HepG2 (cell line): ENCODE results near the gene SLC13A5. TPM values are rescaled to one million over a fixed set of nuclear protein-coding genes. Genes with fewer than 3 reads are reported as not detected.

Source experiments
- CENPX ChIP-seq: sonication (generic); formaldehyde crosslinking; IDR thresholded peaks from 2 replicates; pipeline ENCODE4 v1.9.0; 2021; ENCODE audit warnings: mild to moderate bottlenecking, missing genetic modification reagents, moderate library complexity
- ERF ChIP-seq: IDR thresholded peaks from 2 replicates; pipeline ENCODE4 v1.6.1; 2018; ENCODE audit warnings: missing biosample characterization, missing genetic modification reagents
- GLI4 ChIP-seq: sonication (generic); formaldehyde crosslinking; IDR thresholded peaks from 2 replicates; pipeline ENCODE4 v1.5.1; 2020; ENCODE audit warnings: missing genetic modification reagents, mild to moderate bottlenecking, moderate library complexity, borderline replicate concordance
- IRF2 ChIP-seq: IDR thresholded peaks from 2 replicates; pipeline ENCODE4 v1.6.1; 2018; ENCODE audit warnings: missing genetic modification reagents, missing compliant biosample characterization
- KDM3A ChIP-seq: IDR thresholded peaks from 2 replicates; pipeline ENCODE4 v1.6.1; 2018; ENCODE audit warnings: low read depth, missing compliant biosample characterization
- MLXIP ChIP-seq: sonication (generic); formaldehyde crosslinking; IDR thresholded peaks from 2 replicates; pipeline ENCODE4 v1.9.0; 2021; ENCODE audit warnings: missing genetic modification reagents, borderline replicate concordance
- NFKB2 ChIP-seq: sonication (generic); formaldehyde crosslinking; IDR thresholded peaks from 2 replicates; pipeline ENCODE4 v1.4.0; 2020; ENCODE audit warnings: missing genetic modification reagents, borderline replicate concordance
- POLR2G ChIP-seq: fragments of 200-400 bp; formaldehyde crosslinking; IDR thresholded peaks from 2 replicates; pipeline ENCODE4 v1.6.1; 2018; ENCODE audit warnings: mild to moderate bottlenecking, low read depth, low read length, moderate library complexity
- RBM22 ChIP-seq: fragments of 200-400 bp; formaldehyde crosslinking; optimal IDR thresholded peaks from 2 replicates; pipeline ENCODE3; 2017; ENCODE audit warnings: mild to moderate bottlenecking, low read length, moderate library complexity
- SALL1 ChIP-seq: sonication (generic); formaldehyde crosslinking; IDR thresholded peaks from 2 replicates; pipeline ENCODE4 v1.8.0; 2022; ENCODE audit warnings: mild to moderate bottlenecking, missing genetic modification reagents
- SAP130 ChIP-seq: IDR thresholded peaks from 2 replicates; pipeline ENCODE4 v1.6.1; 2016; ENCODE audit warnings: low read depth
- SOX13 ChIP-seq, 3 experiments: fragments of 450-650 bp in 1 of 3; sonication (generic) in 1 of 3; formaldehyde crosslinking in 1 of 3; IDR thresholded peaks in 2 of 3; conservative IDR thresholded peaks in 1 of 3; 2 replicates each; pipeline versions ENCODE4 v1.5.0 to v1.6.1; 2016 to 2020; ENCODE audit warnings: antibody characterized with exemption in 1 of 3, mild to moderate bottlenecking in 1 of 3, missing compliant biosample characterization in 1 of 3, missing genetic modification reagents in 1 of 3, moderate library complexity in 1 of 3
- STAT6 ChIP-seq: sonication (generic); formaldehyde crosslinking; IDR thresholded peaks from 2 replicates; pipeline ENCODE4 v1.4.0; 2020; ENCODE audit warnings: missing genetic modification reagents, mild to moderate bottlenecking, borderline replicate concordance
- SUZ12 ChIP-seq: fragments of 150-350 bp; IDR thresholded peaks from 2 replicates; pipeline ENCODE4 v1.6.1; 2014; ENCODE audit warnings: low read depth, low read length
- ZEB1 ChIP-seq: IDR thresholded peaks from 2 replicates; pipeline ENCODE4 v1.6.1; 2012; ENCODE audit warnings: mild to moderate bottlenecking, low read depth, inconsistent platforms; ENCODE audit not compliant: insufficient replicate concordance
- ZMAT3 ChIP-seq: sonication (generic); formaldehyde crosslinking; conservative IDR thresholded peaks from 2 replicates; pipeline ENCODE4 v1.7.0; 2021; ENCODE audit warnings: missing genetic modification reagents
- ZNF138 ChIP-seq: sonication (generic); formaldehyde crosslinking; IDR thresholded peaks from 2 replicates; pipeline ENCODE4 v1.5.0; 2020; ENCODE audit warnings: mild to moderate bottlenecking, low read depth, missing genetic modification reagents
- ZNF335 ChIP-seq: sonication (generic); formaldehyde crosslinking; IDR thresholded peaks from 2 replicates; pipeline ENCODE4 v1.4.0; 2020; ENCODE audit warnings: missing genetic modification reagents
- ZNF354B ChIP-seq: sonication (generic); formaldehyde crosslinking; IDR thresholded peaks from 2 replicates; pipeline ENCODE4 v1.8.0; 2022; ENCODE audit warnings: mild to moderate bottlenecking, missing genetic modification reagents
- ZNF501 ChIP-seq: sonication (generic); formaldehyde crosslinking; IDR thresholded peaks from 2 replicates; pipeline ENCODE4 v1.5.1; 2020; ENCODE audit warnings: mild to moderate bottlenecking, moderate library complexity, missing genetic modification reagents
- ZNF510 ChIP-seq: sonication (generic); formaldehyde crosslinking; IDR thresholded peaks from 2 replicates; pipeline ENCODE4 v1.4.0; 2020; ENCODE audit warnings: low read depth, mild to moderate bottlenecking, missing genetic modification reagents
- ZNF800 ChIP-seq: sonication (generic); formaldehyde crosslinking; IDR thresholded peaks from 2 replicates; pipeline ENCODE4 v1.4.0; 2020; ENCODE audit warnings: missing genetic modification reagents
- polyA plus RNA-seq, 8 experiments: library from polyadenylated mRNA; depleted of rRNA in 3 of 8; stranded (reverse) in 7 of 8; unstranded in 1 of 8; fragments of >200 nt; fragmentation: Illumina TruSeq in 4 of 8; extraction: Trizol in 4 of 8; gene quantifications; 2 replicates each; pipeline versions ENCODE4 v1.2.1 to v1.2.3, GENCODE V29; 2011 to 2016; ENCODE audit warnings: low read depth in 4 of 8, missing spikeins in 1 of 8, mixed read lengths in 1 of 8; ENCODE audit not compliant: insufficient read depth in 1 of 8
- total RNA-seq, 5 experiments: library from RNA; depleted of rRNA; stranded (reverse); fragments of >200 nt; fragmentation: Illumina TruSeq; extraction: Trizol; gene quantifications; 2 replicates each; pipeline ENCODE4 v1.2.3, GENCODE V29; 2016; ENCODE audit warnings: low read depth in 1 of 5

SLC13A5 gene
- total and polyA plus RNA-seq, 2 of the 13 experiments (the other 11 are each of a cell fraction or from before 2014, with no cell fraction given): 42.8 to 310 TPM

- TF ChIP-seq SALL1 (CRISPR knock-in tag) (peak; percentile 73), SOX13 (IDR thresholded peaks at IDR 0.05) (no peak), SOX13 (CRISPR knock-in tag; conservative IDR thresholded peaks at IDR 0.05 in 1 of 2, IDR thresholded peaks at IDR 0.05 in 1 of 2) (peak in 1 of 2 experiments; percentile 70; a peak in 2 of 4 replicates), ERF (CRISPR knock-in tag) (peak; percentile 87), IRF2 (CRISPR knock-in tag) (0 out of 2 replicates have a peak, but pooled peaks have one; percentile 67), RBM22 (no peak), STAT6 (CRISPR knock-in tag) (peak; percentile 80; the same call in 1 of the 2 replicates), CENPX (CRISPR knock-in tag) (no peak), ZNF354B (peak; percentile 91), MLXIP (CRISPR knock-in tag) (peak; percentile 72; the same call in 1 of the 2 replicates), POLR2G (peak; percentile 98), SAP130 (CRISPR knock-in tag) (peak; percentile 77), ZEB1 (peak; percentile 12), ZNF335 (peak; percentile 59; the same call in 1 of the 2 replicates), ZNF501 (peak; percentile 56), KDM3A (CRISPR knock-in tag) (peak; percentile 83; the same call in 1 of the 2 replicates), GLI4 (CRISPR knock-in tag) (no peak), NFKB2 (CRISPR knock-in tag) (peak; percentile 87; the same call in 1 of the 2 replicates), ZNF800 (peak; percentile 47), ZNF138 (CRISPR knock-in tag) (no peak; the same call in 1 of the 2 replicates), SUZ12 (no peak), ZMAT3 (CRISPR knock-in tag) (peak; percentile 85), ZNF510 (CRISPR knock-in tag) (no peak; the same call in 1 of the 2 replicates)
These were observed at the start of gene SLC13A5 (continued) for GRCh38 chr17:6713130-6713917.
